PC-3 (cell line): Measurements from ENCODE around the gene CCDC38. TPM values are rescaled to one million over a fixed set of nuclear protein-coding genes. Genes with fewer than 3 reads are reported as not detected.
"Not testable (repeated sequence)": the region's sequence is repeated elsewhere in the genome, so short reads cannot be mapped to it uniquely, and the experiment has no call there.

Source experiments
- ATAC-seq: fragments of 200-7000 bp; cut with Tn5 transposase; 2 replicates; pipeline ENCODE4 v1.9.1; 2020; ENCODE audit warnings: mild to moderate bottlenecking, moderate library complexity
- BruUV-seq: library from RNA; stranded (reverse); fragments of 400-500 nt; replicated peaks from 2 replicates; lab custom pipeline; 2021; lab: Mats Ljungman, UMichigan
- CTCF ChIA-PET: fragments of 300-600 bp; sonication (Branson Sonifier 250); formaldehyde crosslinking; loops from one replicate; lab custom pipeline; 2022; ENCODE audit warnings: antibody characterized with exemption; lab: Charles Lee
- POLR2A ChIA-PET: fragments of 300-600 bp; sonication (Branson Sonifier 250); formaldehyde crosslinking; loops from one replicate; lab custom pipeline; 2022; ENCODE audit warnings: antibody characterized with exemption; ENCODE audit not compliant: unreplicated experiment; lab: Charles Lee
- DNase-seq: peaks from one replicate; pipeline ENCODE4 v3.0.0-alpha.2; 2015
- H2AFZ ChIP-seq: fragments of 300-600 bp; sonication (generic); 2 replicates; pipeline ENCODE4 v1.6.0; 2016; ENCODE audit warnings: antibody characterized with exemption, low read length
- H3F3A ChIP-seq: fragments of 300-600 bp; sonication (generic); one replicate; pipeline ENCODE4 v1.6.0; 2017; ENCODE audit warnings: antibody characterized with exemption, low read length, control low read depth, mild to moderate bottlenecking; ENCODE audit not compliant: unreplicated experiment
- H3K27ac ChIP-seq: fragments of 300-600 bp; sonication (generic); 2 replicates; pipeline ENCODE4 v1.5.1; 2016; ENCODE audit warnings: mild to moderate bottlenecking, low read length
- H3K27me3 ChIP-seq: fragments of 300-600 bp; sonication (generic); 2 replicates; pipeline ENCODE4 v1.6.1; 2016; ENCODE audit warnings: low read length, mixed read lengths
- H3K36me3 ChIP-seq: fragments of 300-600 bp; sonication (generic); 2 replicates; pipeline ENCODE4 v1.6.1; 2016; ENCODE audit warnings: low read depth, mixed run types, low read length, mixed read lengths
- H3K4me1 ChIP-seq: fragments of 300-600 bp; sonication (generic); 2 replicates; pipeline ENCODE4 v1.5.1; 2016; ENCODE audit warnings: low read length; ENCODE audit not compliant: insufficient read depth
- H3K4me2 ChIP-seq: fragments of 300-600 bp; sonication (generic); 2 replicates; pipeline ENCODE4 v1.6.0; 2016; ENCODE audit warnings: low read length
- H3K4me3 ChIP-seq: fragments of 300-600 bp; sonication (generic); 2 replicates; pipeline ENCODE4 v1.5.1; 2016; ENCODE audit warnings: mild to moderate bottlenecking, low read length, mixed read lengths
- H3K79me2 ChIP-seq: fragments of 300-600 bp; sonication (generic); 2 replicates; pipeline ENCODE4 v1.6.1; 2017; ENCODE audit warnings: low read length, mixed read lengths
- H3K9ac ChIP-seq: fragments of 300-600 bp; sonication (generic); 2 replicates; pipeline ENCODE4 v1.6.0; 2016; ENCODE audit warnings: mild to moderate bottlenecking, low read length
- H3K9me2 ChIP-seq: fragments of 300-600 bp; sonication (generic); replicated peaks from 2 replicates; pipeline ENCODE4 v1.6.1; 2016; ENCODE audit warnings: mixed run types, low read length, mixed read lengths
- H3K9me3 ChIP-seq: fragments of 300-600 bp; sonication (generic); 2 replicates; pipeline ENCODE4 v1.6.1; 2016; ENCODE audit warnings: low read length, mixed read lengths
- H4K20me1 ChIP-seq: fragments of 300-600 bp; sonication (generic); 2 replicates; pipeline ENCODE4 v1.6.1; 2016; ENCODE audit warnings: low read length, mixed read lengths
- CTCF ChIP-seq: fragments of 300-600 bp; sonication (generic); conservative IDR thresholded peaks from 2 replicates; pipeline ENCODE4 v1.5.1; 2017; ENCODE audit warnings: antibody characterized with exemption, low read depth, mild to moderate bottlenecking, low read length
- EZH2 ChIP-seq: fragments of 300-600 bp; sonication (generic); IDR thresholded peaks from one replicate; pipeline ENCODE4 v1.6.1; 2017; ENCODE audit warnings: antibody characterized with exemption, mild to moderate bottlenecking, low read length; ENCODE audit not compliant: unreplicated experiment
- EZH2phosphoT487 ChIP-seq: fragments of 300-600 bp; sonication (generic); IDR thresholded peaks from 2 replicates; pipeline ENCODE4 v1.6.1; 2018; ENCODE audit warnings: mild to moderate bottlenecking, antibody characterized with exemption, low read length, borderline replicate concordance
- intact Hi-C: fragments of 100-400 bp; cut with micrococcal nuclease; formaldehyde crosslinking; loops from 2 replicates; pipeline ENCODE4 v1.9.0; 2023
- total RNA-seq: library from RNA; depleted of rRNA; stranded (reverse); fragments of >200 nt; gene quantifications from 2 replicates; pipeline ENCODE4 v1.2.3, GENCODE V29; 2014

The CCDC38 gene
- total RNA-seq, 1 experiment from 2014 or later = not detected

GRCh38 chr12:95848575-95849388, 93.6 kb downstream of the CCDC38 start:
- Histone ChIP-seq H3K4me3 (no peak overlapping the region), H3K9ac (no peak overlapping the region), H4K20me1 (no peaks in the 10 kb centered on the region), H3K36me3 (no peaks in the 10 kb centered on the region), H3K4me1 (no peaks in the 10 kb centered on the region), H3K4me2 (no peak overlapping the region), H3F3A (no peaks in the 10 kb centered on the region), H3K79me2 (no peaks in the 10 kb centered on the region), H2AFZ (0 out of 2 replicates have a peak overlapping the region, but pooled peaks have one; percentile 31), H3K9me3 (no peaks in the 10 kb centered on the region), H3K27me3 (no peaks in the 10 kb centered on the region), H3K27ac (no peak overlapping the region), H3K9me2 (no peaks in the 10 kb centered on the region)
- ATAC-seq (peak; percentile 94), DNase-seq (peak; percentile 67)
- POLR2A ChIA-PET = no interaction called here
- no TSS peak for BruUV-seq
- CTCF ChIA-PET = interaction anchor here (0.6 to 0.7 kb wide), 2 partner anchors 15 to 110 kb away, joined by 3 to 5 read pairs; no protein-coding TSS in a partner anchor
- TF ChIP-seq EZH2phosphoT487 = no peak
- TF ChIP-seq CTCF = peak; percentile 71
- intact Hi-C loops = loop anchor here (1.0 kb wide), 2 partner anchors 28 to 266 kb away; no protein-coding TSS in a partner anchor

- H3K4me1 ChIP-seq, H2AFZ ChIP-seq, ATAC-seq, H3K27ac ChIP-seq, H3K27me3 ChIP-seq, H3K9me3 ChIP-seq, H3F3A ChIP-seq, BruUV-seq, H3K9ac ChIP-seq, H3K4me3 ChIP-seq, H3K79me2 ChIP-seq, H3K9me2 ChIP-seq, H3K4me2 ChIP-seq, CTCF ChIA-PET, H3K36me3 ChIP-seq, DNase-seq, POLR2A ChIA-PET, intact Hi-C loops, H4K20me1 ChIP-seq: not testable (repeated sequence)
Observed at GRCh38 chr12:95842426-95842825, 100.0 kb downstream of the CCDC38 start.

GRCh38 chr12:95838125-95838524, 104.3 kb downstream of the CCDC38 start:
- no peaks in the 10 kb centered on the region for H3K36me3 ChIP-seq
- CTCF ChIA-PET = no interaction called here
- no peaks in the 10 kb centered on the region for H3K9me3 ChIP-seq
- intact Hi-C loops = no loop called here
- peak overlapping the region; percentile 48 for H2AFZ ChIP-seq
- peak overlapping the region; percentile 45 for H3K4me2 ChIP-seq
- H4K20me1 ChIP-seq = no peaks in the 10 kb centered on the region
- no TSS peak for BruUV-seq
- H3K27ac ChIP-seq = no peak overlapping the region
- no peaks in the 10 kb centered on the region for H3K9me2 ChIP-seq
- ATAC-seq (peak; percentile 15), DNase-seq (peak; percentile 85)
- H3K4me3 ChIP-seq = peak overlapping the region; percentile 44
- no peaks in the 10 kb centered on the region for H3K79me2 ChIP-seq
- H3K9ac ChIP-seq = no peak overlapping the region
- POLR2A ChIA-PET = interaction anchor here (0.6 kb wide), 1 partner anchor 26 kb away, joined by 4 read pairs; no protein-coding TSS in a partner anchor
- peaks cover 31% of the 10 kb centered on the region for H3K4me1 ChIP-seq
- no peaks in the 10 kb centered on the region for H3K27me3 ChIP-seq
- TF ChIP-seq EZH2phosphoT487 = no peak
- no peak for TF ChIP-seq CTCF
- no peak for TF ChIP-seq EZH2
- H3F3A ChIP-seq = peaks cover 11% of the 10 kb centered on the region
